CD14-positive monocyte (primary cell): ENCODE data around the gene UBASH3B. TPM values are rescaled to one million over a fixed set of nuclear protein-coding genes. Genes with fewer than 3 reads are reported as not detected.

Experiments used
- DNase-seq, 3 donors: peaks; one replicate each; pipeline ENCODE4 v3.0.0-alpha.2; 2011 to 2022
- H2AFZ ChIP-seq: 2 replicates; pipeline ENCODE4 v1.6.0; 2012; ENCODE audit warnings: mild to moderate bottlenecking, low read depth, low read length, inconsistent platforms; ENCODE audit not compliant: insufficient read depth, poor library complexity, severe bottlenecking
- H3K27ac ChIP-seq, 2 donors: 1 replicate in 1 of 2; 2 replicates in 1 of 2; pipeline ENCODE4 v1.5.1; 2012 to 2013; ENCODE audit warnings: low read length in 2 of 2, control low read depth in 1 of 2, inconsistent platforms in 1 of 2, low read depth in 1 of 2, mild to moderate bottlenecking in 1 of 2
- H3K27me3 ChIP-seq, 2 donors: one replicate each; pipeline versions ENCODE4 v1.6.0 to v1.6.1; 2011 to 2013; ENCODE audit warnings: low read length in 2 of 2; ENCODE audit not compliant: control insufficient read depth in 2 of 2, insufficient read depth in 2 of 2
- H3K36me3 ChIP-seq, 2 donors: replicated peaks in 1 of 2; 1 replicate in 1 of 2; 2 replicates in 1 of 2; pipeline versions ENCODE4 v1.5.1 to v1.6.1; 2012 to 2013; ENCODE audit warnings: low read length in 2 of 2, control low read depth in 1 of 2, inconsistent platforms in 1 of 2, mild to moderate bottlenecking in 1 of 2; ENCODE audit not compliant: insufficient read depth in 2 of 2, control insufficient read depth in 1 of 2
- H3K4me1 ChIP-seq, 2 donors: 1 replicate in 1 of 2; 2 replicates in 1 of 2; pipeline versions ENCODE4 v1.5.1 to v1.6.1; 2012 to 2013; ENCODE audit warnings: low read length in 2 of 2, control low read depth in 1 of 2, inconsistent platforms in 1 of 2, mild to moderate bottlenecking in 1 of 2, moderate library complexity in 1 of 2; ENCODE audit not compliant: insufficient read depth in 2 of 2, control insufficient read depth in 1 of 2
- H3K4me2 ChIP-seq: replicated peaks from 2 replicates; pipeline ENCODE3; 2012; ENCODE audit warnings: low read length, moderate library complexity, mild to moderate bottlenecking; ENCODE audit not compliant: poor library complexity, severe bottlenecking; ENCODE audit errors: extremely low read depth
- H3K4me3 ChIP-seq, 3 experiments: fragments of 200-600 bp in 1 of 3; sonication (generic) in 1 of 3; replicated peaks in 1 of 3; 1 replicate in 2 of 3; 2 replicates in 1 of 3; pipeline ENCODE4 v1.5.1; 2011 to 2013; ENCODE audit warnings: low read length in 3 of 3, mild to moderate bottlenecking in 3 of 3, control low read depth in 2 of 3, low read depth in 2 of 3, inconsistent platforms in 1 of 3, moderate library complexity in 1 of 3
- H3K79me2 ChIP-seq: 2 replicates; pipeline ENCODE4 v1.6.0; 2012; ENCODE audit warnings: mild to moderate bottlenecking, control low read depth, inconsistent platforms, low read length, moderate library complexity; ENCODE audit not compliant: insufficient read depth
- H3K9ac ChIP-seq: 2 replicates; pipeline ENCODE4 v1.6.0; 2017; ENCODE audit warnings: low read length, mild to moderate bottlenecking; ENCODE audit not compliant: insufficient read depth, poor library complexity, severe bottlenecking
- H3K9me3 ChIP-seq, 2 donors: replicated peaks in 1 of 2; 1 replicate in 1 of 2; 2 replicates in 1 of 2; pipeline versions ENCODE4 v1.5.1 to v1.6.1; 2012 to 2013; ENCODE audit warnings: low read length in 2 of 2, control low read depth in 1 of 2; ENCODE audit not compliant: control insufficient read depth in 1 of 2, insufficient read depth in 1 of 2
- H4K20me1 ChIP-seq: 2 replicates; pipeline ENCODE4 v1.6.0; 2012; ENCODE audit warnings: mild to moderate bottlenecking, low read length, control low read depth, moderate library complexity; ENCODE audit not compliant: insufficient read depth
- H3K27ac Mint-ChIP-seq, 7 donors: one replicate each; pipeline ENCODE4 v1.8.0; 2020; ENCODE audit warnings: mild to moderate bottlenecking in 7 of 7, mixed read lengths in 7 of 7, moderate library complexity in 6 of 7, inconsistent platforms in 2 of 7
- H3K27me3 Mint-ChIP-seq, 3 donors: one replicate each; pipeline ENCODE4 v1.8.0; 2021 to 2022; ENCODE audit warnings: low read depth in 3 of 3, mild to moderate bottlenecking in 3 of 3, mixed read lengths in 3 of 3, moderate library complexity in 3 of 3, inconsistent platforms in 1 of 3
- H3K36me3 Mint-ChIP-seq, 2 donors: one replicate each; pipeline ENCODE4 v1.8.0; 2020; ENCODE audit warnings: mixed read lengths in 2 of 2, inconsistent platforms in 1 of 2, mild to moderate bottlenecking in 1 of 2
- H3K4me1 Mint-ChIP-seq: one replicate; pipeline ENCODE4 v1.8.0; 2020; ENCODE audit warnings: mild to moderate bottlenecking, mixed read lengths
- H3K4me3 Mint-ChIP-seq, 2 donors: one replicate each; pipeline ENCODE4 v1.8.0; 2020; ENCODE audit warnings: mild to moderate bottlenecking in 2 of 2, mixed read lengths in 2 of 2, moderate library complexity in 1 of 2
- H3K9me3 Mint-ChIP-seq, 7 donors: one replicate each; pipeline ENCODE4 v1.8.0; 2020 to 2022; ENCODE audit warnings: mixed read lengths in 7 of 7, mild to moderate bottlenecking in 6 of 7, moderate library complexity in 6 of 7, inconsistent platforms in 2 of 7
- whole genome bisulfite sequencing: methylation state at CpG from one replicate; pipeline ENCODE4 v1.1.5; 2013; ENCODE audit warnings: missing lambda C conversion rate; ENCODE audit not compliant: insufficient coverage; 5-methylcytosine and 5-hydroxymethylcytosine counted together
- intact Hi-C, 2 donors: fragments of 100-400 bp; cut with micrococcal nuclease; formaldehyde crosslinking; loops; one replicate each; pipeline versions ENCODE4 v1.15.0 to v1.15.1; 2023
- polyA plus RNA-seq, 3 donors: library from polyadenylated mRNA; depleted of rRNA in 1 of 3; unstranded in 2 of 3; stranded (reverse) in 1 of 3; fragments of 300-500 nt in 2 of 3; fragments of >200 nt in 1 of 3; fragmentation: Illumina TruSeq in 2 of 3; gene quantifications; 1 replicate in 2 of 3; 2 replicates in 1 of 3; pipeline ENCODE4 v1.2.3, GENCODE V29; 2012 to 2021
- TF ChIP-seq, protein P1 (sequence below): fragments of 200-600 bp; IDR thresholded peaks from one replicate; pipeline ENCODE4 v1.8.0; 2022; ENCODE audit warnings: antibody characterized with exemption, mild to moderate bottlenecking

The UBASH3B gene
- polyA plus RNA-seq, 3 donors, result 3.3 to 13.5 (median 7.1) TPM

DNA sequence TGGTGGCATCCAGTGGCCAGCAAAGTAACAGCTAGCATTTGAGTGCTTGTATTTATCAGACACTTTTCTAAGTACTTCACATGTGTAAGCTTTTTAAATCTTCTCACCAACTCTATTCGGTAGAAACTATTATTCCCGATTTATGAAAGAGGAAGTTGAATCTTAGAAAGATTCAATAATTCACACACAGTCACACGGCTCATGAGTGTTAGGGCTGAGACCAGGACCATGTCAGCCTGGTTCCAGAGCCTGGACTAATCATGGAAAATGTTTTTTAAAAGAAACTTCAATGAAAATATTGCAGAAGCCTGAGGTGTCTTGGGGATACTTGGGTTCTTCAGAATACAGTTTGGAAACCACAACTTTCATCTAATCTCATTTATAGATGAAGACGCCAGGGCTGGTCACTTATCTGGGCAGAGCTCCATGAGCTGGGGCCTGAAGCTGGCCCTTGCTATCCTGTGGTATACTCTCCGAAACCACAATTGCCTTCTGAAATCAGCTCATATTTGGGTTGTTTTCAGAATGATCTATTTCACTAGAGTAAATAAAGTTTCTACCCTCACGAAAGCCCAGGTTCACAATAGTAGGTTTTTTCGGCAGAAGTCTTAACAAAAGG is 178.4 kb downstream of the UBASH3B start:
- H4K20me1 ChIP-seq, result no peaks in the 10 kb centered on the region
- Mint-ChIP-seq H3K27ac (peak overlapping the region in 1 of 7 donors; percentile 9), H3K4me3 (no peak overlapping the region), H3K9me3 (peaks cover 0 to 2% (median 0%) of the 10 kb centered on the region in 7 donors), H3K36me3 (peaks cover 0 to 9% of the 10 kb centered on the region in 2 donors), H3K4me1 (peaks cover 47% of the 10 kb centered on the region), H3K27me3 (peaks cover 13 to 21% (median 14%) of the 10 kb centered on the region in 3 donors)
- peak overlapping the region in 1 of 3 experiments; percentile 3 for H3K4me3 ChIP-seq
- no peak overlapping the region for H2AFZ ChIP-seq
- peaks cover 0 to 2% of the 10 kb centered on the region in 2 donors for H3K27me3 ChIP-seq
- WGBS, result no CpG with 5 or more reads among the region's 7 CpGs
- H3K9ac ChIP-seq, result no peak overlapping the region
- no peak overlapping the region for H3K4me2 ChIP-seq
- no peaks in the 10 kb centered on the region for H3K9me3 ChIP-seq
- peaks cover 29 to 39% of the 10 kb centered on the region in 2 donors for H3K4me1 ChIP-seq
- no peaks in the 10 kb centered on the region for H3K36me3 ChIP-seq
- peak in 2 of 3 donors; percentile 19 to 31 for DNase-seq
- TF ChIP-seq, protein P1, sequence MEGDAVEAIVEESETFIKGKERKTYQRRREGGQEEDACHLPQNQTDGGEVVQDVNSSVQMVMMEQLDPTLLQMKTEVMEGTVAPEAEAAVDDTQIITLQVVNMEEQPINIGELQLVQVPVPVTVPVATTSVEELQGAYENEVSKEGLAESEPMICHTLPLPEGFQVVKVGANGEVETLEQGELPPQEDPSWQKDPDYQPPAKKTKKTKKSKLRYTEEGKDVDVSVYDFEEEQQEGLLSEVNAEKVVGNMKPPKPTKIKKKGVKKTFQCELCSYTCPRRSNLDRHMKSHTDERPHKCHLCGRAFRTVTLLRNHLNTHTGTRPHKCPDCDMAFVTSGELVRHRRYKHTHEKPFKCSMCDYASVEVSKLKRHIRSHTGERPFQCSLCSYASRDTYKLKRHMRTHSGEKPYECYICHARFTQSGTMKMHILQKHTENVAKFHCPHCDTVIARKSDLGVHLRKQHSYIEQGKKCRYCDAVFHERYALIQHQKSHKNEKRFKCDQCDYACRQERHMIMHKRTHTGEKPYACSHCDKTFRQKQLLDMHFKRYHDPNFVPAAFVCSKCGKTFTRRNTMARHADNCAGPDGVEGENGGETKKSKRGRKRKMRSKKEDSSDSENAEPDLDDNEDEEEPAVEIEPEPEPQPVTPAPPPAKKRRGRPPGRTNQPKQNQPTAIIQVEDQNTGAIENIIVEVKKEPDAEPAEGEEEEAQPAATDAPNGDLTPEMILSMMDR, result no peak
- H3K27ac ChIP-seq, result no peak overlapping the region
- no peaks in the 10 kb centered on the region for H3K79me2 ChIP-seq
- intact Hi-C loops, result no loop called here

DNA sequence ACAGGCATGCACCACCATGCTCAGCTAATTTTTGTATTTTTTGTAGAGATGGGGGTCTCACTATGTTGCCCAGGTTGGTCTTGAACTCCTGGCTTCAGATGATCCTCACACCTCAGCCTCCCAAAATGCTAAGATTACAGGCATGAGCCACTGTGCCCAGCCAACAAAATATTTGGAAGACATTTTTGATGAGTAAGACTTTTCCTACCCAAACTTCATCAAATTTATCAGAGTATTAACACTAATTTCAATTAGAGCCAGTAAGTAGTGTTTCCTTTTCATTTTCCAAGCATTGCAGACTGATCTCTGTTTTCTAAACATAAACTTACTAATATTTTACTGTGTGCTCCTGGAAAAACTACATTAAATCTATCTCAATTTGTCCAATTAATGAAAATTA is 181.4 kb downstream of the UBASH3B start:
- TF ChIP-seq, protein P1, result no peak
- Histone ChIP-seq H3K79me2 (no peaks in the 10 kb centered on the region), H3K4me1 (peaks cover 20 to 24% of the 10 kb centered on the region in 2 donors), H3K36me3 (no peaks in the 10 kb centered on the region), H3K27ac (no peak overlapping the region), H3K9ac (no peak overlapping the region), H3K9me3 (no peaks in the 10 kb centered on the region), H4K20me1 (no peaks in the 10 kb centered on the region), H3K27me3 (peaks cover 0 to 2% of the 10 kb centered on the region in 2 donors), H3K4me2 (no peak overlapping the region), H2AFZ (no peak overlapping the region), H3K4me3 (no peak overlapping the region)
- Mint-ChIP-seq H3K27ac (no peak overlapping the region), H3K27me3 (peaks cover 8 to 15% (median 9%) of the 10 kb centered on the region in 3 donors), H3K36me3 (peaks cover 0 to 2% of the 10 kb centered on the region in 2 donors), H3K9me3 (peaks cover 0 to under 1% (median 0%) of the 10 kb centered on the region in 7 donors), H3K4me1 (peaks cover 25% of the 10 kb centered on the region), H3K4me3 (no peak overlapping the region)
- intact Hi-C loops, result no loop called here
- DNase-seq, result no peak
